Mesenteric fat pad (tissue), 1 donor: ENCODE results near the gene ST3GAL4. TPM values are rescaled to one million over a fixed set of nuclear protein-coding genes. Genes with fewer than 3 reads are reported as not detected.
A peak's percentile ranks its signal among the peaks of the same experiment; 100 is the strongest.
"Not testable (repeated sequence)": the region's sequence is repeated elsewhere in the genome, so short reads cannot be mapped to it uniquely, and the experiment has no call there.

Experiments
- DNase-seq: peaks from one replicate; pipeline ENCODE4 v3.0.0-alpha.2; 2020; ENCODE audit warnings: low spot score
- long read RNA-seq: library from polyadenylated mRNA; unstranded; transcript quantifications from one replicate; pipeline ENCODE4 v2.0.0, GENCODE V29; 2020
- total RNA-seq: library from RNA; stranded (reverse); fragmentation: NEBNext Ultra II Directional; extraction: Animal tissue kit (Norgen Biotek cat#: 25700); gene quantifications from one replicate; pipeline ENCODE4 v1.2.1, GENCODE V29; 2021
- donor health status: DM: yes; HTN: yes; CAD: no.

ST3GAL4 gene, protein sequence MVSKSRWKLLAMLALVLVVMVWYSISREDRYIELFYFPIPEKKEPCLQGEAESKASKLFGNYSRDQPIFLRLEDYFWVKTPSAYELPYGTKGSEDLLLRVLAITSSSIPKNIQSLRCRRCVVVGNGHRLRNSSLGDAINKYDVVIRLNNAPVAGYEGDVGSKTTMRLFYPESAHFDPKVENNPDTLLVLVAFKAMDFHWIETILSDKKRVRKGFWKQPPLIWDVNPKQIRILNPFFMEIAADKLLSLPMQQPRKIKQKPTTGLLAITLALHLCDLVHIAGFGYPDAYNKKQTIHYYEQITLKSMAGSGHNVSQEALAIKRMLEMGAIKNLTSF
- total RNA-seq, result 65.2 TPM
- long read RNA-seq, transcript ST3GAL4-217 (11 exons, 1,919 nt), result minor isoform, 14 of 407 reads
- long read RNA-seq, transcript ST3GAL4-201 (11 exons, 1,790 nt), result minor isoform, 47 of 407 reads
- long read RNA-seq, transcript ST3GAL4-204 (11 exons, 1,812 nt), result major isoform, 232 of 407 reads
- long read RNA-seq, partial matches to known transcripts, result 18 of 407 reads
- long read RNA-seq, other reads (novel, unspliced or antisense), result 86 of 407 reads

GRCh38 chr11:126355324-126355925, at the start of gene ST3GAL4:
TSS of gene ST3GAL4 (plus strand) at chr11:126355686. CDS start at chr11:126406156, 50,470 bp downstream.
- peak; percentile 94 for DNase-seq

DNA sequence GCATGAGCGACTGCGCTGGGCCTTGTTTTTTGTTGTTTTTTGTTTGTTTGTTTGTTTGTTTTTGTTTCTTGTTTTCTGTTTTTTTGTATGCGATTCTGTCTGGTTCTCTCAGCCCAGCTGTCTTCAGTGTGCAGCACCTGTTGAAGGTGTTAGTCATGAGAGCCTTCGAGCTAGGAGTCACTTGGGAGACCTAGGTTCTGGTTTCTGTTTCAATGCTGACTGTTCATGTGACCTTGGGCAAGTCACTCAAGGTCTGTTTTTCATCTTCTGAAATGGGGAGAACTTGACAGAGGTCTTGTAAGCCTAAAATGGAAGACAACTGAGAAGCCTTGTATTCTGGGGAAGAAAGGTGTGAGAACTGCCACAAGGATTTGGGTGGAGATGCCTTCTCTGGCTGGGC, 49.8 kb upstream of the ST3GAL4 start:
- DNase-seq, result no peak

DNA sequence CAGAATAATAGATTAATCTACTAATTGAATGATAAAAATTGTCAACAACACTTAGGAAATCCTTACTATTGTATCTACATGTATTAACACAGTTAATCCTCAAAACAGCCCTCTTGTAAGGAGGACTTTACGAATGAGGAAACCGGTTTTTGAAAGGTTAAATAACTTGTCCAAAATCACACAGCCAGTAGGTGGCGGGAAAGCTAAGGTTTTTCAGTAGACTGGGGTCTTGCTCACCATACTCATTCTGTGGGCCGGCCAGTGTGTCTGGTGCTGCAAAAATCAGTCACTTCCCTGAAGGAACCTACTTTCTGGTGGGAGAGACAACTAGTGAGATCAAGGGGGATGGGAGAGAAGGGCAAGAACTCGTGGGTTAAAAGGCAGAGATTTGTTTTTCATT, 47.8 kb upstream of the ST3GAL4 start:
- DNase-seq, result no peak

- no peak for DNase-seq
Measured at GRCh38 chr11:126308271-126308671, 47.2 kb upstream of the ST3GAL4 start.

- not testable (repeated sequence) for DNase-seq
Measured at GRCh38 chr11:126308771-126309170, 46.7 kb upstream of the ST3GAL4 start.

- no peak for DNase-seq
Measured at GRCh38 chr11:126310200-126310991, 45.1 kb upstream of the ST3GAL4 start.

DNA sequence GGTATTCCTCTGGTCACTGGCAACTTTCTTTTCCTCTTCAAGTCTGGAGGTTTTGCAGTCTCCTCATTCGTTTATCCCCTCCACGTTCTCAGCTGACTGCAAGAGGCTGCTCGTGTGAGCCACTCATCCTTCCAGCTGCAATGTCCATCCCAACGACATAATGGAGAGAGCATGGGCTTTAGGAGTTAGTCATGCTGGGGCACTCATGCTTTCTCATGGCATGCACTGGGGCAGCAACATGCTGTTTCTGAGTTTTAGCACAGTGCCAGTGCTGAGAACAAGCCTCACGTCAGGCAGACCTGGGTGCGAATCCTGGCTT, 44.5 kb upstream of the ST3GAL4 start:
- no peak for DNase-seq

DNA sequence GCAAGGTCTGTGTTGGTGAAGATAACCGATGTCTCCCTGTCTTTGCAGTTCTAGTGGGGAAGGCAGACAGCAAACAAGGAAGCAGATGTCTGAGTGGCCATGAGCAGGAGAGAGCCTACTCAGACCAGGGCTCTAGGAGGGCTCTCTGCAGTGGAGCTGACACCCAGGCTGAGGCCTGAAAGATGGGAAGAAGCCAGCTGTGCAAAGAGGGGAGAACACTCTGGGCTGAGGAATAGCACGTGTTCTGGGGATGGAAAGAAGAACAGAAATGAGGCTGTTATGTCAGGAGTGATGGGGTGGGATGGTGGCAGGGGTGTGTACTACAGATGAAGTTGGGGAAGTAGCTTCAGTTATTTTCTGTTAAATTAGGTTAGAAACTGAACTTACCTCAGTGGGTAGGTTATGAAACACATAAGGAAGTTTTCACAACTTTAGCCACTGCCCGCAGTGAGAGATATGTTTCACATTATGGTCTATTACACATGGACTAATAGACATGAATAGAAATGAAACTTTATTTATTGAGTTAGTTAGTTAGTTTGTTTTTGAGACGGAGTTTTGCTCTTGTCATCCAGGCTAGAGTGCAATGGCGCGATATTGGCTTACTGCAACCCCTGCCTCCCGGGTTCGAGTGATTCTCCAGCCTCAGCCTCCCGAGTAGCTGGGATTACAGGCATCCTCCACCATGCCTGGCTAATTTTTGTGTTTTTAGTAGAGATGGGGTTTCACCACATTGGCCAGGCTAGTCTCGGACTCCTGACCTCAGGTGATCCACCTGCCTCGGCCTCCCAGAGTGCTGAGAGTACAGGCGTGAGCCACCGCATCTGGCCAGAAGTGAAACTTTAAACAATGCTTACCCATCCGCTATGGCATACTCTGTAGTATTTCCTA, 43.8 kb upstream of the ST3GAL4 start:
- no peak for DNase-seq

- DNase-seq, result no peak
Measured at GRCh38 chr11:126312961-126313360, 42.5 kb upstream of the ST3GAL4 start.

DNA sequence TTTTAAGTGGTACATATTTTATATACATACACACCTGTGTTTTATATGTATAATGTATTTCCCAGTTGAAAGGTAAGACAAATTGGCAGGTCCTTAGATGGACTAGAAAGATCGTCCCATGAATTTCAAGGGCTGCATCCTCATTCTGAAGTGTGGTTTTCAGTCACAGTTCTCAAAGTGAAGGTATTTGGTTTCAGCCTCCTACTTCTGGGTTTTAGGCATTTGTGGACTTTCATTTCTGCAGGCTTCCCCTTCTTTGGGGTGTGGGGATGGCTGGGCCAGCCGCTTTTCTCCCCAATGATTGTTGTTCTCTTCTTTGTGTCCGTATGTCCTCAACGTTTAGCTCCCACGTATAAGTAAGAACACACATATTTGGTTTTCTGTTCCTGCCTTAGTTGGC, 41.7 kb upstream of the ST3GAL4 start:
- DNase-seq, result no peak

- no peak for DNase-seq
Measured at GRCh38 chr11:126317432-126317755, 38.1 kb upstream of the ST3GAL4 start.

GRCh38 chr11:126317756-126318573, 37.5 kb upstream of the ST3GAL4 start:
- DNase-seq, result no peak

DNA sequence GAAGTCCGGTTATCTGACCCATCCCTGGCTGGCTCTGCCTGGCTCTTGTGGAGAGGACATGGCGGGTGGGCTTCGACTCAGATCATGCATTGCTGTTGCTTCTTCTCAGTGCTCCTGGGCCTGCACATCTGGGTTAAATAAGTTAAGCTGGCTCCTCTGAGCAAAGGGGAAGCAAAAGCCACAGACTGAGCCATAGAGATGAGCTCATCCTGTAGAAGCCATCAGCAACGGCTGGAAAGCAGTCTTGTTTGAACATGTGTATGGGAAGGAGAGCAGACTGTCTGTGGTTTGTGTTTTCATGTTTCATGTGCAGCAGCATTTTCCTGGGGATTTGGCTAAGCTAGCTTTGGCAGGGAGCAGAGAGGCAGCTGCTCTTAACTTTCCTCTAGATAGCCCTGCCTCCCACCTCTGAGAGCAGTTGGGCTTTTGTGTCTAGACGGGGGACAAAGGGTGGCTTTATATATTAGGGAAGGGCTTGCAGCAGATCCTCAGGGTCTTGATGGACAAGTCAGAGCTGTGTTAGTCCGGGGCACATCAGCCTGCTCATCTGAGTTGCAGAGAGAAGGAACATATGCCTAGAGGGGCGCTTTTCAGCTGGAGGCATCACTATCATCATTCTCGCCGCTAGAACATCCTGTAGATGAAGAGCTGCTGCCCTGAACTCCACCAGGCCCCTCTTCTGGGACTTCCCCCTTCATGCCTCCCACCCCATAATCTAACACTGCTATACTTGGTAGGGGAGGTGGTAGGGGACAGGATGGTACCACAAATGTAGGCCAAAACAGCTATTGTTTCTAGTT, 36.7 kb upstream of the ST3GAL4 start:
- DNase-seq, result no peak

- no peak for DNase-seq
Measured at GRCh38 chr11:126319374-126319740, 36.1 kb upstream of the ST3GAL4 start.

GRCh38 chr11:126322996-126323395, 32.5 kb upstream of the ST3GAL4 start:
- DNase-seq, result no peak

GRCh38 chr11:126327281-126328000, 28.0 kb upstream of the ST3GAL4 start:
- DNase-seq, result no peak

- DNase-seq, result no peak
Measured at GRCh38 chr11:126328001-126328390, 27.5 kb upstream of the ST3GAL4 start.

DNA sequence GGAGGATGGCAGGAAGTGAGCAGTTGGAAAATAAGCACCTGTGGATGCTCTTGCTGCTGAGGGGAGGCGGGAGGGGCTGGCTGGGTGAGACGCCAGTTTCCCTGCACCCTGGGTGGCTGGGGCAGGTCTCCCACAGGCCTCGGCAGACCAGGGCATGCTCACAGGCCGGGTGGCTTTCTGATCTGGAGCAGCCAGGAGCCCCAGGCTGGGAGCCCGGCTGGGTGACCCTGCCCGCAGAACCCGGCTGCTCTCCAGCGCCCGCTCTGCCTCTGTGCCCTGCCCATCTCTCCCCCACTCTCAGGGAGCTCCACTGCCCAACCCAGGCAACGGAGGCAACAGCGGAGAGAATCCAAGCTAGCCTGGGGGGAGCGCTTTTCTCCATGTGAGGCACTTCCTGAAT, 27.0 kb upstream of the ST3GAL4 start:
- no peak for DNase-seq
